Esophagus squamous epithelium (tissue), 5 donors: ENCODE measurements around the gene KRT39. TPM values are rescaled to one million over a fixed set of nuclear protein-coding genes. Genes with fewer than 3 reads are reported as not detected.

Experiments used
- DNase-seq: peaks from one replicate; lab custom pipeline; 2025; lab: John Stamatoyannopoulos, UW
- H3K27ac ChIP-seq, 4 donors: fragments of 200-600 bp; sonication (generic); one replicate each; pipeline ENCODE4 v1.5.1; 2016 to 2019; ENCODE audit warnings: mild to moderate bottlenecking in 1 of 4
- H3K27me3 ChIP-seq, 4 donors: fragments of 200-600 bp; sonication (generic); 1 replicate in 3 of 4; 2 replicates in 1 of 4; pipeline versions ENCODE4 v1.5.1 to v1.6.0; 2017 to 2021; ENCODE audit warnings: antibody characterized with exemption in 1 of 4
- H3K36me3 ChIP-seq, 3 donors: fragments of 200-600 bp; sonication (generic); one replicate each; pipeline ENCODE4 v1.5.1; 2016 to 2019
- H3K4me1 ChIP-seq, 3 donors: fragments of 200-600 bp; sonication (generic); one replicate each; pipeline ENCODE4 v1.5.1; 2017 to 2019
- H3K4me3 ChIP-seq, 4 donors: fragments of 200-600 bp; sonication (generic); 1 replicate in 3 of 4; 2 replicates in 1 of 4; pipeline ENCODE4 v1.5.1; 2016 to 2019; ENCODE audit warnings: mild to moderate bottlenecking in 2 of 4, moderate library complexity in 1 of 4
- H3K9me3 ChIP-seq, 3 donors: fragments of 200-600 bp; sonication (generic); one replicate each; pipeline ENCODE4 v1.5.1; 2016 to 2019
- CTCF ChIP-seq, 6 experiments: fragments of 450-650 bp in 4 of 6; fragments of 200-600 bp in 2 of 6; sonication (generic) in 2 of 6; IDR thresholded peaks; one replicate each; pipeline ENCODE4 v1.5.1; 2016 to 2019; ENCODE audit warnings: antibody characterized with exemption in 6 of 6, mild to moderate bottlenecking in 4 of 6, moderate library complexity in 4 of 6
- POLR2A ChIP-seq, 4 donors: fragments of 450-650 bp; IDR thresholded peaks; one replicate each; pipeline ENCODE4 v1.6.1; 2017; ENCODE audit warnings: antibody characterized with exemption in 4 of 4, mild to moderate bottlenecking in 4 of 4, moderate library complexity in 3 of 4
- WGBS, 2 donors: methylation state at CpG; one replicate each; pipeline ENCODE4 v1.1.5; 2018; 5-methylcytosine and 5-hydroxymethylcytosine counted together
- intact Hi-C: fragments of 100-400 bp; cut with DNase I; formaldehyde crosslinking; loops from one replicate; pipeline ENCODE4 v1.15.0; 2022
- total RNA-seq, 4 donors: library from RNA; depleted of rRNA; stranded (reverse); fragments of >200 nt; gene quantifications; one replicate each; pipeline ENCODE4 v1.1.0, GENCODE V29; 2016
- donor health status: DM: yes; HTN: yes; CAD: no.

Gene KRT39
- total RNA-seq, 4 donors from 2014 or later: not detected

GRCh38 chr17:40986920-40987319 is 20.2 kb upstream of the KRT39 start:
- H3K4me1 ChIP-seq: peaks cover 0 to 13% (median 0%) of the 10 kb centered on the region in 3 donors
- no peak overlapping the region for H3K4me3 ChIP-seq
- intact Hi-C loops: no loop called here
- no peak overlapping the region for H3K27ac ChIP-seq
- H3K27me3 ChIP-seq: peaks cover 0 to 10% (median 0%) of the 10 kb centered on the region in 4 donors
- 26 to 53% methylated on average over 8 of the region's 8 CpGs for WGBS, 2 donors
- no peak for DNase-seq
- H3K36me3 ChIP-seq: no peaks in the 10 kb centered on the region
- TF ChIP-seq CTCF (IDR thresholded peaks at IDR 0.05) (no peak), POLR2A (IDR thresholded peaks at IDR 0.05) (no peak)
- H3K9me3 ChIP-seq: no peaks in the 10 kb centered on the region

GRCh38 chr17:40984226-40984625 is 17.5 kb upstream of the KRT39 start, which contains the start of gene KRT40:
TSS of gene KRT40 (minus strand) at chr17:40984326. CDS start at chr17:40984273, 53 bp downstream.
- no peak within 1 kb of the TSS for H3K4me3 ChIP-seq

GRCh38 chr17:40981115-40981514 is 14.4 kb upstream of the KRT39 start:
- DNase-seq: no peak
- TF ChIP-seq CTCF (IDR thresholded peaks at IDR 0.05): no peak
- no peak for TF ChIP-seq POLR2A (IDR thresholded peaks at IDR 0.05)
- no peak overlapping the region for H3K4me3 ChIP-seq
- peaks cover 0 to 24% (median 0%) of the 10 kb centered on the region in 4 donors for H3K27me3 ChIP-seq
- H3K9me3 ChIP-seq: no peaks in the 10 kb centered on the region
- peaks cover 0 to 12% (median 0%) of the 10 kb centered on the region in 3 donors for H3K4me1 ChIP-seq
- H3K27ac ChIP-seq: no peak overlapping the region
- no peaks in the 10 kb centered on the region for H3K36me3 ChIP-seq
- WGBS, 2 donors: 61 to 78% methylated on average over 5 of the region's 5 CpGs
- intact Hi-C loops: no loop called here

More at GRCh38 chr17:40984226-40984625, 17.5 kb upstream of the KRT39 start, which contains the start of gene KRT40:
- intact Hi-C loops: no loop called here
- no peak for TF ChIP-seq CTCF (IDR thresholded peaks at IDR 0.05)
- no peak for TF ChIP-seq POLR2A (IDR thresholded peaks at IDR 0.05)
- Histone ChIP-seq H3K27ac (no peak within 1 kb of the TSS), H3K4me1 (peaks cover 0 to 16% (median 0%) of the 10 kb centered on the region in 3 donors), H3K27me3 (peaks cover 0 to 13% (median 0%) of the 10 kb centered on the region in 4 donors), H3K36me3 (no peaks in the 10 kb centered on the region), H3K9me3 (no peaks in the 10 kb centered on the region)
- DNase-seq: no peak
- 68 to 75% methylated on average over 3 of the region's 3 CpGs for WGBS, 2 donors

GRCh38 chr17:40980596-40980995 is 13.8 kb upstream of the KRT39 start:
- Histone ChIP-seq H3K27me3 (peaks cover 0 to 28% (median 0%) of the 10 kb centered on the region in 4 donors), H3K36me3 (no peaks in the 10 kb centered on the region), H3K4me3 (no peak overlapping the region), H3K4me1 (peaks cover 0 to 12% (median 0%) of the 10 kb centered on the region in 3 donors), H3K27ac (no peak overlapping the region), H3K9me3 (no peaks in the 10 kb centered on the region)
- DNase-seq: no peak
- TF ChIP-seq POLR2A (IDR thresholded peaks at IDR 0.05): no peak
- no peak for TF ChIP-seq CTCF (IDR thresholded peaks at IDR 0.05)
- intact Hi-C loops: no loop called here
- WGBS, 2 donors: 41 to 54% methylated on average over 8 of the region's 8 CpGs

GRCh38 chr17:40980117-40980516 is 13.4 kb upstream of the KRT39 start:
- Histone ChIP-seq H3K9me3 (no peaks in the 10 kb centered on the region), H3K27me3 (peaks cover 0 to 33% (median 0%) of the 10 kb centered on the region in 4 donors), H3K36me3 (no peaks in the 10 kb centered on the region), H3K4me3 (no peak overlapping the region), H3K27ac (no peak overlapping the region), H3K4me1 (peaks cover 0 to 12% (median 0%) of the 10 kb centered on the region in 3 donors)
- intact Hi-C loops: no loop called here
- no peak for DNase-seq
- WGBS, 2 donors: 87 to 98% methylated on average over 3 of the region's 3 CpGs
- TF ChIP-seq CTCF (IDR thresholded peaks at IDR 0.05) (no peak), POLR2A (IDR thresholded peaks at IDR 0.05) (no peak)
